GM12872 (cell line): Measurements from ENCODE around the gene SPRY4.

ENCODE experiments used
- TF ChIP-seq, protein P1 (sequence below): IDR thresholded peaks from 3 replicates; pipeline ENCODE4 v1.5.1; 2011; ENCODE audit warnings: low read depth, mild to moderate bottlenecking, low read length, moderate library complexity; ENCODE audit not compliant: insufficient read depth

SPRY4 gene

GRCh38 chr5:142330026-142330425 is 5.2 kb upstream of the SPRY4 start:
- TF ChIP-seq, protein P1, sequence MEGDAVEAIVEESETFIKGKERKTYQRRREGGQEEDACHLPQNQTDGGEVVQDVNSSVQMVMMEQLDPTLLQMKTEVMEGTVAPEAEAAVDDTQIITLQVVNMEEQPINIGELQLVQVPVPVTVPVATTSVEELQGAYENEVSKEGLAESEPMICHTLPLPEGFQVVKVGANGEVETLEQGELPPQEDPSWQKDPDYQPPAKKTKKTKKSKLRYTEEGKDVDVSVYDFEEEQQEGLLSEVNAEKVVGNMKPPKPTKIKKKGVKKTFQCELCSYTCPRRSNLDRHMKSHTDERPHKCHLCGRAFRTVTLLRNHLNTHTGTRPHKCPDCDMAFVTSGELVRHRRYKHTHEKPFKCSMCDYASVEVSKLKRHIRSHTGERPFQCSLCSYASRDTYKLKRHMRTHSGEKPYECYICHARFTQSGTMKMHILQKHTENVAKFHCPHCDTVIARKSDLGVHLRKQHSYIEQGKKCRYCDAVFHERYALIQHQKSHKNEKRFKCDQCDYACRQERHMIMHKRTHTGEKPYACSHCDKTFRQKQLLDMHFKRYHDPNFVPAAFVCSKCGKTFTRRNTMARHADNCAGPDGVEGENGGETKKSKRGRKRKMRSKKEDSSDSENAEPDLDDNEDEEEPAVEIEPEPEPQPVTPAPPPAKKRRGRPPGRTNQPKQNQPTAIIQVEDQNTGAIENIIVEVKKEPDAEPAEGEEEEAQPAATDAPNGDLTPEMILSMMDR: no peak

DNA sequence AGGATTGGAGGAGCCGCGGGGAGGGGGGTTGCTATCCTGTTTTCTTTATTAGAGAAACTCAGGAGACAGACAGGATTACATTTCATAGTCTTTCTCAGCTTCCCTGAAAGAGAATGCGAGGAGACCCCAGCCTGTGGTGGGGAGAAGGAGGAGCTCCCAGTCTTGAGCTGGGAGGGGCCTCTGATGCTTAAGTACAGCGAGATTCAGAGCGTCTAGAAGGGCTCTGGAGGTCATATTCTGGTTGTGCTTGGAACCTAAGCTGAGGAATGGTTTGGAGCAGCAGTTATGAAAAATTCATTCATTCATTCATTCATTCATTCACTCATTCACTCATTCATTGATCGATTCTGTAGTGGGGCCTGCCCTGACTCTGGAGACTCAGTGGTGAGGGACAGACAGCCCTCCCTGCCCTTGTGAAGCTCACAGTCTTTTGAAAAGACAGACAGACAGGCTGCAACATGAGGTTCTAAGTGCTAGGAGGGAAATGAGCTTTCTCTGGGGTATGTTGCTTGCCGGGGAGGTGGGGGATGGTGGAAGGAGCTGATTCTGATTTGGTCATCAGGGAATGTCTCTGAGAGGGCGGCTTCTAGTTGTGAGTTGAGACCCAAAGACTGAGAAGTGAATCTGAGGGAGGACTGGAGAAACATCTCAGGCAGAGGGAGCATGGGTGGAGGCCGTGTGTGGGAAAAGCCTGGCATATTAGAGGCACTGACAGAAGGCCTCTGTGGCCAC is 2.5 kb upstream of the SPRY4 start:
- TF ChIP-seq, protein P1: no peak

GRCh38 chr5:142326480-142326938 is 1.7 kb upstream of the SPRY4 start:
- TF ChIP-seq, protein P1: no peak

DNA sequence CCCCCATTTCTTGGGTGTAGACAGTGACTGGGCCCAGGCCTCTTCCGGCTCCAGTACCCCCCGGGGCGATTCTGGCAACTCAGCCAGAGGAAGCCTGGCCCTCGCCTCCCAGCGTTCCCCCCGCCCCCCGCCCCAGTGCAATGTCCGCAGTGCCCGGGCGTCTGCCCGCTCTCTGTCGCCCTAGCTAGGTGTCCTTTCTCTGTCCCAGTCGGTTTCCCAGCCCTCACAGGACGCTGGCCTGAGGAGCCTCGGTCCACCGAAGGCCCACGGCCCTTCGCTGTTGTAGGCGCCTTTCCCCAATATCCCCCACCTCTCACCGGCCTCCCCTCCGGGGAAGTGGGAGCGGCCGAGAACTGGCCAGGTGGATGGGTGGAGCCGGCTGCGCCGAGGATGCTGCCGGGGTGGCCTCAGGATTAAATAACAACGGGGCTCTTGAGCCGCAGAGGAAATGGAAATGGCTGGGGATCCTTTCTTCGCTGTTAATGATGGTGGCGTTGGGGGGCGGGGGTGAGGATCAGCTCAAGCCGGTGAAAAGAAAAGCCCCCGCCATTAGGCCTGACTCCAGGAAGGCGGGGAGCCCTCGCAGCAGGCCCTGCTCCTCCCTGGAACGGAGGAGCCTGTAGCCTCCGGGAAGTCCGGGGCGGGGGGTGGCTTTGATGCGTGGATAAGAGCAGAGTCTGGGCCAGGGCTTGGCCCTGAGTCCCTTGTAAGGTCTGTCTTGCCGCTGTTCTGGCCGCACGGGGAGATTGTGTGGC is 1.1 kb upstream of the SPRY4 start:
- TF ChIP-seq, protein P1: no peak

DNA sequence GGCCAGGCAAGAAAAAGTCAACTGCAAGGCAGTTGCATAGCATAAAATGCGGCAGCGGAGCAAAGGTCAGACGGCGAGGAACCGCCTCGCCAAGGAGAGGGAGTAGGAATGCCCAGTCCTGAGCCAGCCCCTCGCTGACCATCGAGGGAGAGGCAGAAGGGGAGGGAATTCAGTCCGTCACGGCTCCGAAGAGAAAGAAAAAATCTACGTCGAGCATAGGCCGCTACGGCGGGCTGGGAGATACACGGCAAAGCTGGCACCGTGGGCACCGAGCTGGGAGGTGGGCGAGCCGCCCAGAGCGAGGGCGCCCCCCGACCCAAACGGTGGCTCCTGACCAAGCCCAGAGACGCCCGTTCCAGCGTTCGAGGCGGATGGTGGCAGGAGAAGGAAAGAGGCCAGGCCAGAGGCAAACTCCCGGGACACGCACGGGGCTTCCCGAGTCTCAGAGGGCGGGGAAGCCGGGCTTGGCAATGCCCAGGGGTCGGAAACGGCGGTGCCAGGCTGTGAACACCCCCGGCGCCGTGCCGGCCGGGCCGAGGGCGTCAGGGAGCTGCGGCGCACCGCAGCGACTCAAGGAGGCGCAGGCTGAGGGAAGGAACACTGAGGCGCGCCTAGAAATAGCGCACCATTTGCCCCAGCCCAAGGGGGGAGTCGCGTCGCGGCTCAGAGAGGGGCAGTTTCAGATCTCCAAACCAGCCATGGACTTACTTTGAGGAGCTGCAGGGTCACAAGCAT is 518 bp downstream of the SPRY4 start:
- TF ChIP-seq, protein P1: peak; percentile 31; the same call in 2 of the 3 replicates

GRCh38 chr5:142323480-142324135 is 1.2 kb downstream of the SPRY4 start:
- TF ChIP-seq, protein P1: no peak
